GM19023 (cell line): ENCODE results near the gene PPP1R1B.

Source experiments
- ATAC-seq: cut with Tn5 transposase; IDR thresholded peaks from one replicate; pipeline ENCODE4 v1.9.1; 2021; ENCODE audit warnings: mild to moderate bottlenecking, moderate library complexity; ENCODE audit not compliant: unreplicated experiment

PPP1R1B gene

DNA sequence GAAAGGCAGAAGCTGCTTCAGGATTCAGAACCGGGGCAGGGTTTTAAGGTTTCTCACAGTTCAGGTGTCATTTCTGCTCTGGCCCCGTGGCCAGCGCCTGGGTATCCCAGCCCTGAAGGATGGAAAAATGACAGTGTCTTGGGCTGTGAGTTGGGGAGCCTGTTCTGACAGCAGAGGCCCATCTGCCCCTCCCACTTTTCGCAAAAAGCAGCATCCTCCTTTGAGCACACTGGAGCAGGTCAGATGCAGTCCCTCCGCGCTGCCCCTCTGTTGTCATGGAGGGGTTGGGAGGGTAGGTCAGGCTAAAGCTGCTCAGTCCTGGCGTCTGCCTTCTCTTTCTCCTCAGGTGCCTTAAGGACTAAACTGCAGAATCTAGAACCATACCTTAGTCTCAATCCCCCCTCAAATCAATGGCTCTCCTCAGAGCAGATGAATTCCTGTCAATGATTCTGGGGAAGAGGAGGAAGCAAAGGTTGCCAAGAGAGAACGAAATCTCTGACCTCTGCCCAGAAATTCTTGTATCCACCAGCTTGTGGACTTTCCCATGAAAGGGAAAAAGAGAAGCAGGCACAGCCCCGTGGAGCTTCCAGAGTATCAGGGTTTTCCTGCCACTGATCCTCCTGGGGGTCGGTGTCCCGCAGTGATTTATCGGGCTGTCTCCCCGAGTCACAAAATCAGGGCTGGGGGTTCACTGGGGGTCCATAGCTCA is 26.3 kb upstream of the PPP1R1B start:
- ATAC-seq, result no peak

DNA sequence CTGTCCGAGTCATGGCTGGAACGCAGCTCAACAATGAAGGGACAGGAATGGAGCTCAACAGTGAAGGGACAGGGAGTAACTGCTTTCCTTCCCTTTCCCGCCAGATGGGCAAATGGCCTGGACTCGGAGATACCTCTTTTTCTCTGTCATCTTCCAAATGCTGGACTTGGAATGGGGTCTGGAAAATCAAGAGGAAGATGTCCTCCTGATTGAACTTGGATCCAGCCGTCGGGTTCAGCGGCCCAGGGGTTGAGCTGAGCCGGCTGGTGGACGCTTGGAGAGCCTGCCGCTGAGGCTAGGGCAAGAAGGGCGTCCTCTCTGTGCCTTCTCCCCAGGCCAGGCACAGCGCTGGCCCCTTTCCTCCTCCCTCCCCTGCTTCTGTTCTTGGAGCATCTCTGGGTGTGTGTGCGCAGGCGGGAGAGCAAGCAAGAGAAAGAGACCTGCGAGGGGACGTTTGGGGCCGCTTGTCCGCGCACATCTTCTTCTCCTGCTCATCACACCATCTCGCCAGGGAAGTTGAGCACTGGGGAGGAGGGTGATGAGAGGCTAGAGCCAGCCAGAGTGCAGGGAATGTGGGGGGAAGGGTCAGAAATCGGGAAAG is 25.7 kb upstream of the PPP1R1B start:
- no peak for ATAC-seq

DNA sequence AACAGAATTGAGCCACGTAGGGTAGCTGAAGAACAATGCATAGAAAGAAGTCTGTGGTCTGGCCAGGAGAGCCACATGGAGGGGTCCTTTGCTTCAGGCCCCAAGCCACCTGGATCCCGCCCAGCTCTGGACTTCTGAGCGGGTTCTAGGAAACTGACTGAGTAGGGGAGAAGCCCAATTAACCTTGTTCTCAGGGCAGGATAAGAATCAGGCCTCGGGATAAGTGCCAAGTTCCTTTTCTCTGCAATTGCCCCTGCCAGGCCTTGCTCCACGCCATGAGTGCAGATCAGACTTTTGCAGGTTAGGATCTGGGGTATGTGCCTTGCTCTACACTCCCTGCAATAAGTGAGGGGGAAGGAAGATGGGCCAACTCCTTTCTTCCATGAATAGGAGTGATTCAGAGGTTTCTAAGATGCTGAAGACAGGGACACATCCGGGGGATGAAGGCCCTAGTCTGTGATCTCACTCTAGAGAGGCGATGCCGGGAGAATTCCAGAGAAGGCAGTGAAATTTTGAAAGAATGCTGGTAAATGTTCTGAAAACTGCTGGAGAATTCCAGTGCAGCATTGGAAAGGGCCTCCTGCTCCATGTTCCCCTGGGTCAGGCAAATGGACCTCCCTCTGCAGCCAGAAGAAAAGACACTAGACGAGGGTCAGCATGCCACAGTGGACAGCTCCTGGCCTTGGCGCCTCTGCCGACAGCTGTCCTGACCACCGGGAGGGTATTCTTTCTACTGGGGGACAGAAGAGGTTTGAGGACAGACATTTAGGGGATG is 24.8 kb upstream of the PPP1R1B start:
- no peak for ATAC-seq

DNA sequence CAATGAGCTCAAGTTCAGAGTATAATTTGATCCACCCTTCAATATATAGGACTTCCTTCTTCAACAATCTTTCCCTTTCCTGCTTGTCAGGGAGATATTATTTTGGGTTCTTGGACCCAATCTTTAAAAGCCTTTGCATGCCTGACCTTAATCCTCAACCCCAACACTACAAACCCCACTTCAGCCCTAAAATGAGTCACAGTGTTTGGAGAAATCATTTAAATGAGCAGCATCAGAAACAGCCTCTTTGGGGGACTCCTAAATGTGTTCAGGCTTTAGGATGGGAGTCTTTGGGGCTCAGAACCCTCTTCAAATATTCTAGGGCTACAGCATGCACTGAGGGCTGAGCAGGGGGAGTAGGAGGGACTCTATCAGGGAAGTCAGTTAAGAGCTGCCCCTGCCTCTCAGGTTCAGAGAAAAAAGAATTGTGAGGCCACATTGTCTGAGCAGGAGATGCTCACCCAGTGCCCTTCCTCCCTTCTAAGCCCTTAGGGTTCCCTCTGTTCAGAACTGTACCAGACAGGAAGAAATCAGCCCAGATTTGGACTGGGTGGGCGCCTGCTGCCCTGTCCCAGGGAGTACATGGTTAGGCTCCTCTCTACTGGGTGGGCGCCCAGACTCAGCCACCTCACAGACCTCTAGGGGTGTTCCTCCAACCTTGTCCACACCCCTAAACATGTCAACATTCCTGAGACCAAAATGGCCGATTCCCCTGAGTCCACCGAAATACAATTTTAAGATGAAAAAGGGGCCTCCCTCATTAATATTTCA is 24.0 kb upstream of the PPP1R1B start:
- ATAC-seq, result no peak

DNA sequence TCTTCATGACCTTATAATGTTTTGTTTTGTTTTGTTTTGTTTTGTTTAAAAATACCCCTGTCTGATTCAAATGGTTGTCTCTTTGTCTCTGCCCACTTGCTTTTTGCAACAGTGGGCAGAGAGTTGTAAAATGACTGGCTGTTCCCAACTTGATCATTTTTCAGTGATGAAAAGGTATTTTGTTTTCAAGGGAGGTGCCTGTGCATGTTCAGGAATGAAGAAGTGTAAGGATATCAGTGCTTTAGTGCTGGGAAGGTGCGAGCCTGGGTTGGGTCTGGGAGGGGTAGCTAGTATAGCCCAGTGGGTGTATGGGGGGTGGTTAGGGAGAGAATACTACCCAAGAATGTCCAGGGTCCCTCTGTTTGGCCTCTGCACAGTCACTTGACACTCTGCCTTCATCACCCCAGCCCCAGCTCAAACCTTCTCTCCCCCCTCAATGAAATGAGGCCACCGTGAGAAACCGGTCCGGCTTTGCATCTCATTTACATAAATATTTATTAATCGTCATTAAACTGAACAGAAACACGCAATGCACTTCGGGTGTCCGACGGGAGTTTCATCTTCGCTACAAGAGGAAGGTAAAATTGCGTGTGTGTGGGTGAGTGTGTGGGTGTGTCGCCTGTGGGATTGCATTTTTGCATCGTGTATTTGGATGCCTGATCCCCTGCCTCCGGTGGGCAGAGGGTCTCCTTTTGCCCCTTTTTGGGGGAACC is 23.3 kb upstream of the PPP1R1B start:
- no peak for ATAC-seq

DNA sequence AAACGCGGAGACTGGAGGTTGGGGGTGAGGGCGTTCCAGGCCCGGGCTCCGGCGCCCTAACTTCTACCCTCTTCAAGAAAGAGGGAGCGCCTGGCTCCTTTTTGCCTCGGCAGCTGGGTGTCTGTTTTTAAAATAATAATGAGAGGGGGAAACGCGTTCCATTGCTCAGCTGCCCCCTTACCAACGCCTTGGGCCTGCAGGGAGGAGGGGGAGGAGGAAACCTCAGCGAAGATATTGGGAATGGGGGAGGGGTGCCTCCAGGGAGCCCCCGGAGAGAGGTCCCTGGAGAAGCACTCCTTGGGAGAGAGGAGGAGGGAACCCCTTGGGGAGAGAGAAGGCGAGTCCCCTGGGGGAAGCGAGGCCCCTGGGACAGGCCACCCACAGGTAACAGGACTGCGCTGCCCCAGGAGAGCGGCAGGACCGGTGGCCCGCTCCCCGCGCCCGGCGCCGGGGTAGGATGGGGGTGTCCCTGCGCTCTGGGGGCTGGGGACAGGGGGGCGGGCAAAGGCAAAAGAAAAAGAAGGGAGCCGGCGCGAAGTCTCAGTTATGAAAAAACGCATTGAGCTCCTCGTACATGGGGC is 21.8 kb upstream of the PPP1R1B start:
- no peak for ATAC-seq

DNA sequence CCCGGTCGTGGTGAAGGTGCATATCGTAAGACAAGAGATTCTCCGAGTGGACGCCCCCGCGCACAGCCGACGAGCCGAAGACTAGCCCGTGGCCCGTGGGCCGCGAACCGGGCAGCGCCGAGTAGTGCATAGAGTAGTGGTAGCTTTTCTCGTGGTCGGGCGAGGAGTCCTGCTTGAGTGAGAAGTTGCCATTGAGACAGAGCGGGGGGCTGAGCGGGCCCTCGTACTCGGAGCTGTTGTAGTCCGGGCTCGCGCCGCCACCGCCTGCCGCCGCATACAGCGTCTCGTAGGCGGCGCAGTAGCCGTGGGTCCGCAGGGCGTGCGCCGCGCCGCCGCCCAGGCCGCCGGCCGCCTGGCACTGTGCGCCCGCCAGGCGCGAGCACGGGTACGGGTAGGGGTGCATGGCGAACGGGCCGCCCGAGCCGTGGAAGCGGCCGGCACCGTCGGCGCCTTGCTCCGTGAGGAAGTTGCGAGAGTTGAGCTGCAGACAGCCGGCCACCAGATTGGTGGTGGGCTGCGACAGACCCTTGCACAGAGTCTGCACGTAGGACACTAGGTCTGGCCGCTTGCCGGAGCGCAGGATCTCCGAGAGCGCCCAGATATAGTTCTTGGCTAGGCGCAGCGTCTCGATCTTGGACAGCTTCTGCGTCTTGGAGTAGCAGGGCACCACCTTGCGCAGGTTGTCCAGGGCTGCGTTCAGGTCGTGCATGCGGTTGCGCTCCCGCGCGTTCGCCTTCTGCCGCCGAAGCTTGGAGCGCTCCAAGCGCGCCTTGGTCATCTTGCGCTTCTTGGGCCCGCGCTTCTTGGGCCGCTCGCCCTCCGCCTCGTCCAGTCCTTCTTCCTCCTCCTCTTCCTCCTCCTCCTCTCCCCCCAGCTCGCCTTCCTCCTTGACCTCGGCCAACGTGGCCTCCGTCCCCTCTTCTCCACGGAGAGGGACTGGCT is 21.0 kb upstream of the PPP1R1B start:
- no peak for ATAC-seq

DNA sequence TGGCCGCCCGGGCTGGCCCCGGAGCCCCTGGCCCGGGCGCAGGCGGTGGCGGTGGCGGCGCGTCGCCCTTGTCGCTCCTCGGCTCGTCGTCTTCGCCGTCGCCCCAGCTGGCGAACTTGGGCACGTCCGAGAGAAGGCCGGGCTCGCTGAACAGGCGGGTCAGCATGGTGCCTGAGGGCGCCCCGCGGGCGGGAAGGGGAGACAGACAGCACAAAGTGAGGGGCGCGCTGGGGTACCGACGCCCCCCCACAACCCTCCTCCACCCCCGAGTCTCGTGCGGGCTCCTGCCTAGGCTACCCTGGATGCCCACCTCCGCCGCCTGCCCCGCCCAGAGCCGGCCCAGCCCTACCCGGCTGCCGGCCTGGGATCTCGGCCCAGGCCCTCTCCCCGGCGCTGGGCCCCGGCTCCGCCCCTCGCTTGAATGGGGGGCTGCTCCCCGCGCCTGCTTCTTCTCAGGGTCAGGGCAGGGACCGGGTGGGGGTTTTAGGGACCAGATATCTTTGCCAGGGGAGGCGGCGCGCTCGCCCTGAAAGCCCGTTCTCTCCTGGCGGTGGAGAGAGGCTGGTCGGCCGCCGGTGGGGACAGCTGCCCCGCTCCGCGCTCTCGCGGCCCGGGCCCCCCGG is 20.2 kb upstream of the PPP1R1B start:
- no peak for ATAC-seq

DNA sequence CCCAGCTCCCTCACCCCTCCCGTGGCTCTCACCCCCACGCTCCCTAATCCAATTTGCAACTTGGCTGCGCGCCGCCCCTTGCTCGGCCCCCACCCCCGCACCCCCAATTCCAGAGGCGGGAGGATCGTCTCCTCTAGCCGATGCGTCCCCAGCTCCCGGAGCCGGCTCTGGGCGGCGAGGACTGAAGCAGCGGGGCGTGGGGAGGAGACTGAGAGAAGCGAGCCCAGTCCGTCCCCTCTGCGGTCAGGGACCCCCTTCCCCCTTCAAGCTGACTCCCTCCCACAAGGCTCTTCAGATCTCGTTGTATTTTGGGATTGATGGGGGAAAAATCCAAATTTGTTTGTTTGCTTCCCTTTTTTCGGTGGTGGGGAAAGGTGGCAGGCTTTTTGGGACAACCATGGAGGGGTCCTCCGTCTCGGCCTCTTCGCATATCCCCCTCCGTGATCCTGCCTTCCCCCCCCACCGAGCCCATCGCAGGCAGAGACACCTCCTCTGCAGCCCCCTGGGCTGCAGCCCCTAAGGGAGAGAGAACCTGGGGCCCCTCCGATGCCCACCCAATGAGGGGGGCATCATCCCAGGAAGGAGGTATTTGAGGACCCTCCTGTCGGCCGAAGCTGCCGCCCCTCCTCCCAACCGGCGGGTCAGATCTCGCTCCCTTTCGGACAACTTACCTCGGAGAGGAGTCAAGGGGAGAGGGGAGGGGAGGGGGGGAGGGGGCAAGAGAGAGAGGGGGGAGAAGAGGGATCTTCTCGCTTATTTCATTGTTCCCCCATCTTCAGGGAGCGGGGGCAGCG is 19.5 kb upstream of the PPP1R1B start:
- no peak for ATAC-seq

DNA sequence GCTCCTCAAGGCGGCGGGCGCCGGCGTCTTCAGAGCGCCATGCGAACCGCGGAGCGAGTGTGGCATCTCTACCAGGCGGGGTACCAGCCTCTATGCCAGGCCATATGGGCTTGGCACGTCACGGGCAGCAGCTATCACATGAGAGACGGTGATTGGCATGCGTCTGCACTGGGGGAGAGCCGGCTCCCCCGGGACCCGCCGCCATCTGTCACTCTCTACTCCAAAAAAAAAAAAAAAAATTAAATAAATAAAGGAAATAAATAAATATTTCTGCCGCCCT is 19.0 kb upstream of the PPP1R1B start, which contains the start of gene NEUROD2:
NEUROD2 (minus strand) TSS at position 70 of the 280 bp plus-strand sequence. CDS start 1,321 bp downstream, outside the sequence.
- ATAC-seq, result no peak

DNA sequence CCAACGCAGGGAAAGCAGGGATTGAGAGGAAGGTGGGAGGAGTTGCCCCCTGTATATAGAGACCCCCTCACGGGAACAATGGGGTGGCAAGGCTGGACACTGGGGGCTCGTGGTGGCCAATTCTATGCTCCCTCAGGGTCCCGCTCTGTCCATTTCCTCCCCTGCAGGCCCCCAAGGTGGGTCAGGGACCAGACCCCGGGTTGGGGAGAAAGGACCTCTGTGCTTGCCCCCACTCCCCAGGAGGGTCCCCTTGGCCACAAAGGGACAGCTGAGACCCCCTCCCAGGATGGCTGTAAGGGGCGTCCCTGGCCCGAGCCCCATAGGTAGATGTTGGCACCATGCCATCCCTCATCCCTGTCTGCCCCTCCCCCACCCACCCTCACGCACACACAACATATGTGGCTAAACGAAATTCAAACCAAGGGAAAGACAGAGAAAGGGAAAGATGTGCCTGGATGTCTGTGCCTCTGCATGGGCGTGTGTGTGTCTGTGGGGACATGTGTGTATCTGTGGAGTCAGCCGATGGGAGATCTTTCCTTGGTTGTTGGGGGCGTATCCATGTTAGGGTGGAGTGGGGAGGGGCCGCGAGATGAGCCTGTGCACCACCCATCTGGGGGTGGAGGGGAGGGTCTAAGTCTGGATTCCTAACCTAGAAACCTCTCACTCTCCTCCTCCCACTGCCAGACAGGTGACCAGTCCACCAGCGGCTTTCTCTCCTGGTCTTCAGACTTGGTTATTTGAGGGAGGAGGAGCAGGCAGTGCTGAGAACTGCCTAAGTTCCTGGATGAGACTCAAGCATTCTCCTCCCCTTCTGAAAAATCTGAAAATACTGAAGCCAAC is 18.4 kb upstream of the PPP1R1B start:
- no peak for ATAC-seq

DNA sequence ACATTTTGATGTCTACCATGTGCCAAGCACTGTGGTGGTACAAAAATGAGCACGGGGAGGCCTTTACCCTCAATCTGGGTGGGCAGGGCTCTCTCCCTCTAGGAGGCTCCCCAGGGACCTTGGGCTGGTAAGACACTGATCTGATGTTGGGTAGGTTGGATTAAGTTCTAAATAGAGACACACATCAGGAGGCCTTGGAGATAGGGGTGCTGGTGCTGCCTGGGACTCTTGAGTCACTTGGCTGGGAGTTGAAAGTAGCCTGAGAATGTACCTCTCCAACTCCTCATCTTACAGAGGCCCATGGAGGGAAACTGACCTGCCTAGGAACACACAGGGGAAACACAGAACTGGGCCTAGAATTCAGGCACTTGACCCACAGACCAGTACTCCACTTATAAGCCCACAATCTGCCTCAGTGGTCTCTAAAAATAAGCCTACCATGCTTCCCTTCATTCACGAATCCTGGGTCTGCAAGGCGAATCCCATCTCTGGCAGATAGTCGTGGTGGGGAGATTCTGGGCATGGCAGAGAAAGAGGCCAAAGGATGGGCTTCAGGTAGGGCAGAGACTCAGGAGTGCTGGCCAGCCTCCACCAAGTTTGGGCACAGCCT is 17.2 kb upstream of the PPP1R1B start:
- no peak for ATAC-seq

DNA sequence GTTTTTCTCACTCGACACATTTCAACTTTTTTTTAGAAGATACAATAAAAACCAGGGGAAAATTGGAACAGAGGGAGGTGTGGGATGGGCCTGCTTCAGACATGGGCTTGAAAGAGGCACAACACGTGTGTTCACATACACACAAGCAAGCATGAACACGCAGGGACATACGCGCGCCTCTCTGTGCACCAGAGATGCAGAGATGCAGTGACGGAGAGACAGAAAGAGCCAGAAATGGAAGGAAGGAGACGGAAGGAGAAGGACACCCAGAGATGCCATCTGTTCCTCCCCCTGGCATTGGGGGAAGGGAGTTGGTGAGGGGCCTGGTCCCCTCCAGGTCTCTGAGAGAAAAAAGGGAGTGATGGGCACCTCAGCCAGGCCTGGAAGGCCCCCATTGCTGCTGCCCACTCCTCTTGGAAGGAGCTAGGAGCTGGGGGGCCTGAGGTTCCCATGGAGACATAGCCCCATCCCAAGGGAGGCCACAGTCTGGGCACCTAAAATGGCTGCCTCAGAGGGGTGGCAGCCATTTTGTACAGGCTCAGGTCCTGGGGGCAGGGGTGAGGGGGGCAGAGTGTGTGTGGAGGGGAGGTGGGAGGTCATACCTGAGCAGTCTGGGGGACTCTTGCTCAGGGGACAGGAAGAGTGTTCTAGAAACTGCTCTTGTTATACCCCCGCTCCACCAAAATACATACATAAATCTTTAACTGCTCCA is 15.2 kb upstream of the PPP1R1B start:
- no peak for ATAC-seq

DNA sequence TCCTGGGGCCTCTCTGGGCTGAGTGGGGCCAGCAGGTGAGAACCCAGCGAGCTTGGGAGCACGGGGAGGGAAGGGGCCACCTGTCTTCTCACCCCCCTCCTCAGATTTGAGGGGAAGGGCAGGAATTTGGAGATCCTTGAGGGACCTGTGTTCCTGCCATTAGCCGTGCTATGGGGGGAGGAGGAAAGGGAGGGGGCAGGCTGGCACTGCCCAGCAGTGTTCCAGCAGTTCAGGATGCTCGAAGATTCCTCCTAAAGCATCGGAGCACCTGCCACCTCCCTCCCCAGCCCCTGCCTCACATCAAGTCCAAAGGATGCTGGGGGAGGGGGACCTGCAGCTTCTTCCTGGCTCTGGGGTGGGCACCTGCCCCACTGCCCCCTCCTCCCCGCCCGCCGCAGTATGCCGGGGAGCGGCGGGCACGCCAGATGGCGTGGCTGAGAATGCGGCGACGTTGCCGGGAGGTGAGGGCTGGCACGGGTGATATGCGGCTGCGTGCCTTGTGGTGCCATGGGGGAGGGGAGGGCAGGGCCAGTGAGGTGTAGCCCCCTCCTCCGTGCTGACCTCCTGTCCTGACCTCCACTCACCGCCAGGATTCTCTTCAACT is 14.4 kb upstream of the PPP1R1B start:
- ATAC-seq, result no peak

DNA sequence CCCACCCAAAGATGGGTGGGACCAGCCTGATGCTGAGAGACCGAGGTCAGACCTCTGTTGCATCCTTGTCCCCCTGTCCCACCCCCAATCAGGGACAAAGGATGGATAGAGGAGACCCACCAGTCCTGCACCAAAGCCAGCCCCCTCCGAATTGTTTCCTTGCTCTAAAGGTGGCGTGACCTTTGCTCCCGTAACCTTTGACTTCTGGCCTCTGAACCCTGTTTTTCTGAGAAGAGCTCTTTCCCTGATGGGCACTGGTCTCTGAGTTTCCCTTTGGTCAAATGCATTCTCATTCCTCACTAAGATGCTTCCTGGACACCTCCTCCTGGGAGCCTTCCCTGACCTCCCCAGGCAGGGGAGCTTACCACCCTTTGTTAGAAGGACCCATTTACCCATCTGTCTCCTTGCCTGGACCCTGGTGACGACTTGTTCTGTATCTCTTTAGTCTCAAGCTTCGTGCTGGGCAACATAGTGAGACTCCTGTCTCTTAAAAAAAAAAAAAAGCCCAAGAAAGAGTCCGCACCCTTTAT is 13.8 kb upstream of the PPP1R1B start:
- no peak for ATAC-seq
